HG03575 (cell line): ENCODE data around the gene ART1.
"Not testable (repeated sequence)": the region's sequence is repeated elsewhere in the genome, so short reads cannot be mapped to it uniquely, and the experiment has no call there.

ENCODE experiments used
- ATAC-seq: cut with Tn5 transposase; IDR thresholded peaks from one replicate; pipeline ENCODE4 v1.9.1; 2021; ENCODE audit not compliant: unreplicated experiment, insufficient number of reproducible peaks, low FRiP score; ENCODE audit errors: extremely low read depth

Gene ART1

DNA sequence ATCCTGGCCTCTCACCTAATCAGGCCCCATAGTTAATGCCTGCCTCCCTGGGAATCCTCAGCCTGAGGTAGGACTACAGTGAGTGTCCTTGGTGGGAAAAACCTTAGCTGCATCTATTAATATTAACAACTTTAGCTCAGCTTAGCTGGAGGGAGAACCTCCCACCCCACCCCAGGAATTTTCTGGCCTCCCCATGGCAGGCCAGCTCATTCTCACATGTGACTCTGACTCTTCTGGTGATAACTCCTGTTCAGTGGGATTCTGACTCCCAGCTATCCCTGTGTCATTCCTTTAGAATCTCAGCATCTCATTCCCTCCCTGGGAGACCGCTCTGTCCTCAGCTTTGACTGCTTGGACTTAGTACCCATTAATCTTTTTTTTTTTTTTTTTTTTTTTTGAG is 17.6 kb upstream of the ART1 start:
- ATAC-seq, result no peak

DNA sequence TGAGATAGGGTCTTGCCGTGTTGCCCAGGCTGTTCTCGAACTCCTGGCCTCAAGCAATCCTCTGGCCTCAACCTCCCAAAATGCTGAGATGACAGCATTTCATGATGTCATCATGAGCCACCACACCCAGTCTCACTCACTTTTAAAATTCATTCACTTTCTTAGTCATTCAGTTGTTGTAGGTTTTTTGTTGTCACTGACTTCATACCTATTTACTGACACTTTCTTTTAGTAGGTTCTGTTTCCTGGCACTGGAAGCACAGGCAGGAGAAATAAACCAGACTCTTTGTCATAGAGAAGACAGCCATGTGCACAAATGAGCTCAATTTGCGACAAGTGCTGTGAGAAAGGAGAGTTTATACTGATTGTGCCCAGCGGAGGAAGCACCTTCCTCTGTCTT is 13.6 kb upstream of the ART1 start:
- no peak for ATAC-seq

DNA sequence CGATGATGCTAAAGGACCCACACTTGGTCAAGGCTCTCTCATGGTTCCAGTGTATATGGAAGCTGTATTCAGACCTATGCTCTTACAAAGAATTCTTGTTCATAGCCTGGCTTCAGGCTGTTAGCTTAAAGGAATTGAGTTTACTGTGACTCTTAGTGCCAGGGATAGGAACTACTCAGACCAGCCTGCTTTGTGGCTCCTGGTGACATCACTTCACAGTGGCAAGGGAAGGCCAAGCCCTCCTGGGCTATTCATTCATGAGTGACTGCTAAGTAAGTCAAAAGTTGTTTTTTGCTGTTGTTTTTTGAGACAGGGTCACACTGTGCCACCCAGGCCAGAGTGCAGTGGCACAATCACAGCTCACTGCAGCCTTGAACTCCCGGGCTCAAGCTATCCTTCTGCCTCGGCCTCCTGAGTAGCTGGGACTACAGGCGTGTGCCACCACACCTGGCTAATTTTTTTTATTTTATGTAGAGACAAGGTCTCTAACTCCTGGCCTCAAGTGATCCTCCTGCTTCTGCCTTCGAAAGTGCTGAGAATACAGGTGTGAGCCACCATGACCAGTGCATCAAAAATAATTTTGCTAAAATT is 12.8 kb upstream of the ART1 start:
- no peak for ATAC-seq

DNA sequence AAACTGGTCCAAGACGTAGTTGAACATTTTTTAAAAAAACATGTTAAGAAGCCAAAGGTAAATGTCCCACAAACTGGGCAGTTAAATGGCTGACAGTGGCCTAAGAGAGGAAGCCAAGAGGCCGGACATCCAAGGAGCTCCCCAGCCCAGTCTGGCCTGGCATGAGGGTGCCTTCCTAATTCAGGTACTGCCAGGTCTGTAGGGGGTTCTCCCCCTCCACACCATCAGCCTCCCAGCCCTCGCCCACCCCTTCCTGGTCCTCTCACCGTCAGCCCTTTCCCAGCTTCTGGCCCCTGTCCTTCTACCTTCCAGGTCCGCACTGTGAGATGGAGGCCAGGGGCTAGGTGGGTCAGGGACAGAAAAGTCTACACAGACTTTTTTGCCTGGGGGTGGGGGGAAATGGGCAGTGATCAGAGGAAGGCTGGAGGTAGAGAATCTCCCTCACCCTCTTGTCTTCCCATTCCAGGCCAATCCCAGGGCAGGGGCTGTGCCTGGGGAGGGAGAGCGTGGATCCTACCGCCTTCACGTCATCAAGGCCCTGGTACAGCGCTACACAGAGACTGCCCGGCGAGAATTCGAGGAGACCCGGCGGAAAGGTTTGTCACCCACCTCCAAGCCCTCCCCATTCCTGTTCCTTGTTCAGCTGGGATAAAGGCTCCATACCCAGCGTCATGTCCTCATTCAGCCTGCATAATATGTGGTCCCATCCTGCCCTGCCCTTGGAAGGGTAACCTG is 9.1 kb upstream of the ART1 start:
- no peak for ATAC-seq

DNA sequence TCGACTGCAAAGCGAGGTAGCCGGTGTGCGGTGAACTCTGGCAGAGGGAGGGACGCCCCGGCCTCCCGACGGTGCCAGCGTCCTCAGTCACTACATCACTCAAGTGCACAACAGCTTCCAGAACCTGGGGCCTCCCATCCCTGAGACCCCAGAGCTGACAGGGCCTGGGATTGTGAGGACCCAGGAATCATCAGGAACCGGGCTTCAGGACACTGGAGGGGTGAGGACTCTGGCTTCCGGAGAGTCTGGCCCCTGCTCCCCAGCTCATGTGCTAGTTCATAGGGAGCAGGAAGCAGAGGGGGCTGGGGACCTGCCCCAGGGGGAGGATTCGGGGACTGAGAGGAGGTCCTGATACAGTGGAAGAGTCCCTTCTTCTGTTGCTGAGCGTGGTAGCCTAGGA is 7.7 kb upstream of the ART1 start:
- no peak for ATAC-seq

DNA sequence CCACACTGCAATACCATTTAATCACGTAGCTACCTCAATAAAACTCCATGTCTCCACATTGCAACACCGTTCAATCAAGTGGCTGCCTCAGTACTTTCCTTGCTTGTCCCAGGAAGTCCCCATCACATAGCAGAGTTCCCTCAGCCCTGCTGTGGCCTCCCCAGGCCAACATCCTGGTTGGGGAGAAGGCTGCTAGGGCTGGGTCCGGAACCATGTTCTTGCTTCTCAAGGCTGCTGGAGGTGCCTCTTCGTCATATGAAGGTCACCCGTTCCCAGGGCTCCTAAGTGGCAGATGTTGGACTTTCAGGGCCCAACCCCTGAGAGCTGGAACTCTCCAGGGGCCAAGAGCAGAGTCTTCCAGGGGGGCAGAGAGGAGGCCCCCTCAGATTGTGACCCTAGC is 6.4 kb upstream of the ART1 start:
- no peak for ATAC-seq

DNA sequence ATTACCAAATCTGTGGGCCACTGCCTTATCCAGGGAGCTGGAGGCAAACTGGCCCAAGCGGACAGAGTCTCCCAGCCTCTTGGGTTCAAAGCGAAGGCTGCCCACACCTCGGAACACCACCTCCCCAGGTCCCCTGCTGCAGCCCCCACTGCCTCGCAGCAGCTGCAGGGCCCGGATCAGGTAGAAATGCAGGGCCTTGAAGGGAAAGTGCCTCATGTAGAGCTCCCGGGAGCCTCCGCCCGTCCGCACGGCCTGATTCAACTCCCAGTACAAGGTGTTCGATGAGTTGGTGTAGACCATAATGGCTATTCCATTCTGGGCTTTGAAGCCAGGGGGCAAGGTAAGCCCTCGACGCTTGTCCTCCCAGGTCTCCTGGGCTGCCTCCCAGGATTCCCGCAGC is 5.1 kb upstream of the ART1 start:
- no peak for ATAC-seq

DNA sequence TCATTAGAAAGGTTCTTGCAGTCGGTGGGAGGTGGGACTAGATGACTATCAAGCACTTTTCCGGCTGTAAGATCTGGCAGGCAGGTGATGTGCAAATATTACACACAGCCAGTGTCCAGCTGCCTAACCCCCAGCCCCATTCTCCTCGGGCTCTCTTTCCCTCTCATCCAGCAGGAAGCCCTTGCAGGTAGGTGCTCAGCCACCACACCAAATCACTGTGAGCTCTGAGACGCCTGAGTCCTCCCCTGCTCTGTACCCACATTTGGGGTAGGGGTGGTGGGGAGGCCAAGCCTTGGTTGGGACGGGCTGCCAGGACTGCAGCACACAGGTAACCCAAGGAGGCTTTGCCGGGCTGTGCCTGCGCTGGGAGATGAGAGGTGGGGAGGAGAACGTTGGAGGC is 3.7 kb upstream of the ART1 start:
- ATAC-seq, result no peak

DNA sequence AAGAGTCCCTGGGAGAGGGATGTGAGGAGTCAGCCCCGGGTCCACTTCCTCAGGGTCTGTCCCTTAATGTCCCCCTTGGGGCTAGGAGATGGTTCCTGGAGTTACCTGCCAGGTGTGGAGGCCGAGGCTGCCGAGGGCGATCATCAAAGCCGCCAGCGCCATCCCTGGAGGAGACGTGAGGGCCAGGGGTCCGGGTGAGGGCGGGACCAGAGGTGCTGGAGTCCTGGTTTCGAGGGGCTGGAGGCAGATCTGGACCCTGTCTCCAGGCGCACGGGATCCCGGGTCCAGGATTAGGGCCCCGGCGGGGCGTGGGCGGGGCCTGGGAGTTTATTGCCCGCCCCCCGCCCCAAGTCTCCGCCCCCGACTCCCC is 3.2 kb upstream of the ART1 start, which contains the start of gene ART5:
ART5 (minus strand) TSS at position 292 of the 370 bp plus-strand sequence; CDS start at position 162, 130 bp downstream.
- no peak for ATAC-seq

DNA sequence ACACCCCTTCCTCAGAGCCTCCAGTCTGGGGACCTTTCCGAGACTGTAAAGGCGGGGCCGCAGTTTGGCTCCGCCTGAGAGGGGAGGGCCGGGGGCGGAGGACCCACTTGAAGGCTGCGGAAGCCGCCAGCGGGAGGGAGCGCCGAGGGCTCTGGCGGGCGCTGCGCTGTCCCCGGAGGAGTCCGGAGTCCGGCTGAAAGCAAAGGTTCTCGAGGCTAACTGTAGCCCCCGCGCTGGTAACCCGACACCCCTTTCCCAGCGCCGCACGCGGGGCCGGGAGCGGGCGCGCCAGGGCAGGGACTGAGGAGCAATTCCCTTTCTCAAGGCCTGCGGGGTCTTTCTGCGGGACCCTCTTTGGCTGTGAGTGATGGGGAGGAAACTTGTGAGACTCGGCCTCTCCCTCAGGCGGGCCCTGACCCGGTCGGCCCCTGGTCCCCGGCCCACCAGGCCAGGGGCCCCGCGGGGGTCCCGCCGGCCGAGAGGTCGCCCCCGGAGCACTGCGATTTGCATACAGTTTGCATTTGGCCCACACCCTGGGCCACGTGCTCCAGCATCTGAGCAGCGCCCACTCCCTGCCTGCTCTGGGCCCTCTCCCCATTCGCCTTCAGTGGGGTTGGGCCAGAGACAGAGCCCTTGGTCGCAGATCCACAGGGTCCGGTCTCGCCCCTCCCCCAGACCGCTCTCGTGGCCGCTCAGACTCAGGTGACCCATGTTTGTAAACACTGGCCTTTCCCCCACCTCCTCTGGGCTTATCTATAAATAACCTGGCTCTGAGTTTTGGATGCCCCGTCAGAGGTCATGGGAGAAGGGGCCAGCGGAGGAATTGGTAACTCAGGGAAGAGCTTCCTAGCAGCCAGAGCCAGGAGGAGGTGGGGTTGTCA is 2.6 kb upstream of the ART1 start:
- ATAC-seq, result no peak

DNA sequence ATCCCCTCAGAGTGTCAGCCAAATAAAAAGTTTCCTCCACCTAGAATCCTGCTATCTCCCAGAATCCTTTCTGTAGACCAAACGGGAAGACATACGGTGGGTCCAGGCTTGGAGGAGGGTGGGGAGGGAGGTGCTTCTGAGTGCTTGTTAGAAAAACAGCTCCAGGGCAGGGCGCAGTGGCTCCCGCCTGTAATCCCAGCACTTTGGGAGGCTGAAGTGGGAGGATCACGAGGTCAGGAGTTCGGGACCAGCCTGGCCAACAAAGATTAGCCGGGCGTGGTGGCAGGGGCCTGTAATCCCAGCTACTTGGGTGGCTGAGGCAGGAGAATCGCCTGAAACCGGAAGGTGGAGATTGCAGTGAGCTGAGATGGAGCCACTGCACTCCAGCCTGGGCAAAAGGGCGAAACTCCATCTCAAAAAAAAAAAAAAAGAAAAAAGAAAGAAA is 1.8 kb upstream of the ART1 start:
- not testable (repeated sequence) for ATAC-seq

DNA sequence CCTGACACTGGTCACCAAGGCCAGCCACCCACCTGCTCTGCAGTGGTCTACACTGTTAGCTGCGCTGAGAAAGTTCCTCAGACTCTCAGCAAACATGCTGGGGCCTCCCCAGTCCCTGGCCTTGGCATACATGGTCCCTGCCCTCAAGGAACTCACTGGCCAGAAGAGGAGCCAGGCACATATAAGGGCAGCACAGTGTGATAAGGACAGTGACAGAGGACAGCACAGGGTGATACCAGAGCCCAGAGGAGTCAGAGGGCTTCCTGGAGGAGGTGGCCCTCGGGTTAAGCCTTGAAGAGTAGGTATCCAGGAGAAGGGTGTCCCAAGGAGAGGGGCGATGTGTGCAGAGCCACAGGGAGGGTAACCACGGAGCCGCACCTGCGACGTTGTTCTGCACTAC is 624 bp downstream of the ART1 start:
- ATAC-seq, result no peak

DNA sequence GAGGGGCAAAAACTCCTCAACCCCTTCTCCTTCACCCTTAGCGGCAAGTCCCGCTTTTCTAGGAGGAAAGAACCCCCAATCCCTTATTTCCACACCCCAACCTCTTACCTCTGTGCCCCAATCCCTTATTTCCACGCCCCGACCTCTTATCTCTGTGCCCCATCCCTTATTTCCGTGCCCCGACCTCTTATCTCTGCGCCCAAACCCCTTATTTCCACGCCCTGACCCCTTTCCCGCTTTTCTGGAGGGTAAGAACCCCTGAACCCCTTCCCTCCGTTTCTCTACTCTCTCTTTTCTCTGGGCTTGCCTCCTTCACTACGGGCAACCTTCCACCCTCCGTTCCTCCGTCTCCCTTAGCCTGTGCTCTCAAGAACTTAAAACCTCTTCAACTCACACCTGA is 3.9 kb downstream of the ART1 start:
- ATAC-seq, result not testable (repeated sequence)

DNA sequence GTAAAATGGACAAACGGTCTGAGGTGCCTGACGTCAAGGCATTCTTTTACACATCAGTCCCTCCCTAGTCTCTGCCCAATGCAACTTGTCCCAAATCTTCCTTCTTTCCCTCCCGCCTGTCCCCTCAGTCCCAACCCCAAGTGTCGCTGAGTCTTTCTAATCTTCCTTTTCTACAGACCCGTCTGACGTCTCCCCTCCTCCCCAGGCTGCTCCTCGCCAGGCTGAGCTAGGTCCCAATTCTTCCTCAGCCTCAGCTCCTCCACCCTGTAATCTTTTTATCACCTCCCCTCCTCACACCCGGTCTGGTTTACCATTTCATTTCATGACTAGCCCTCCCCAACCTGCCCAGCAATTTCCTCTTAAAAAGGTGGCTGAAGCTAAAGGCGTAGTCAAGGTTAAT is 4.4 kb downstream of the ART1 start:
- not testable (repeated sequence) for ATAC-seq

DNA sequence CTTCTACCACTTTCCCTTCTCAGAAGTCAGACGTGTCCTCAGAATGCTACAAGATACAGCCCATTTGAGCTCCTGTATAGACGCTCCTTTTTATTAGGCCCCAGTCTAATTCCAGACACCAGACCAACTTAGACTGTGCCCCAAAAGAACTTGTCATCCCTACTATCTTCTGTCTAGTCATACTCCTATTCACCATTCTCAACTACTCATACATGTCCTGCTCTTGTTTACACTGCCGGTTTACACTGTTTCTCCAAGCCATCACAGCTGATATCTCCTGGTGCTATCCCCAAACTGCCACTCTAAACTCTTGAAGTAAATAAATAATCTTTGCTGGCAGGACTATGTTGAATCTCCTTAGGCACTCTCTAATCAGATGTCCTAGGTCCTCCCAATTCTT is 7.6 kb downstream of the ART1 start:
- ATAC-seq, result not testable (repeated sequence)

DNA sequence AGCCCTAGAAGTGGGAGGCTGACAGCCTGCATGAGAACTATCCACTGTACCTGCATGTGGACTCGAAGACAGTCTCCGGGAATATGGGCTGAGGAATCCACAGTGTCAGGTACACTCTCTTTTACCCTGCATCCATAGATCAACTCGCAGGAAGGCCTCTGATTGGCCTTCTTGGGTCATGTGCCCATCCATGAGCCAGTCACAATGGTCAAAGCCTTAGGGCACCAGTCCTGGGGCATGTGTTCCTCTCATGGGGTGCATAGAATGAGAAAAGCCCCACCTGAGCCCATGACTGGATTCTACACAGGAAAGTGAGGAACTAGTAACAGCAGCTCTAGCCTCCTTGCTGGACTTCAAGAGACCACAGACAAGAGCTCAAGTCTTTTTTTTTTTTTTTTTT is 10.6 kb downstream of the ART1 start:
- ATAC-seq, result no peak

DNA sequence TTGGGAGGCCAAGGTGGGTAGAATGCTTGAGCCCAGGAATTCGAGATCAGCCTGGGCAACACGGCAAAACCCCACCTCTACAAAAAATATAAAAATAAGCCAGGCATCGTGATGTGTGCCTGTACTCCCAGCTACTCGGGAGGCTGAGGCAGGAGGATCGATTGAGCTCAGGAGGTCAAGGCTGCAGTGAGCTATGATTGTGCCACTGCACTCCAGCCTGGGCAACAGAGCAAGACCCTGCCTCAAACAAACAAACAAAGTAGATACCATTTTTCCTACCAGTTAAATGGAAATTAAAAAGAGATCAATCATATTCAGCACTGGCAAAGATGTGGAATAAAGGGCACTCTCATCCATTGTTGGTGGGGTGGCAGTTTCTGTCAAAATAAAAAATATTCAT is 12.4 kb downstream of the ART1 start:
- not testable (repeated sequence) for ATAC-seq

DNA sequence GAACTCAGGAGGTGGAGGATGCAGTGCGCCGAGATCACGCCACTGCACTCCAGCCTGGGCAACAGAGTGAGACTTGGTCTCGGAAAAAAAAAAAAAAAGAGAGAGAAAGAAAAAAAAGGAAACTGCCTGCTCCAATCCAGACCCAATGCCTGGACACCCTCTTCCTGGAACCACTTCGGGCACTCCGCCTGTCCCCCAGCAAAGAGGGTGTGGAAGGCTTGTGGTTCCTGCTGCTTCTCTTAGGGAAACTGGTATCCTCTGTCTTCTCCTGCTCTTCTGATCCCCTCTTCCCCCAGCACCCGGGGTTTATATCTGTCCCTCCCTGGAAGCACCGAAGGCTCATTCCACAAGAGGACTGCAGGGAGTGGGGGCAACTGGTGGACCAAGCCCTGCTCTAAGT is 13.3 kb downstream of the ART1 start:
- no peak for ATAC-seq

DNA sequence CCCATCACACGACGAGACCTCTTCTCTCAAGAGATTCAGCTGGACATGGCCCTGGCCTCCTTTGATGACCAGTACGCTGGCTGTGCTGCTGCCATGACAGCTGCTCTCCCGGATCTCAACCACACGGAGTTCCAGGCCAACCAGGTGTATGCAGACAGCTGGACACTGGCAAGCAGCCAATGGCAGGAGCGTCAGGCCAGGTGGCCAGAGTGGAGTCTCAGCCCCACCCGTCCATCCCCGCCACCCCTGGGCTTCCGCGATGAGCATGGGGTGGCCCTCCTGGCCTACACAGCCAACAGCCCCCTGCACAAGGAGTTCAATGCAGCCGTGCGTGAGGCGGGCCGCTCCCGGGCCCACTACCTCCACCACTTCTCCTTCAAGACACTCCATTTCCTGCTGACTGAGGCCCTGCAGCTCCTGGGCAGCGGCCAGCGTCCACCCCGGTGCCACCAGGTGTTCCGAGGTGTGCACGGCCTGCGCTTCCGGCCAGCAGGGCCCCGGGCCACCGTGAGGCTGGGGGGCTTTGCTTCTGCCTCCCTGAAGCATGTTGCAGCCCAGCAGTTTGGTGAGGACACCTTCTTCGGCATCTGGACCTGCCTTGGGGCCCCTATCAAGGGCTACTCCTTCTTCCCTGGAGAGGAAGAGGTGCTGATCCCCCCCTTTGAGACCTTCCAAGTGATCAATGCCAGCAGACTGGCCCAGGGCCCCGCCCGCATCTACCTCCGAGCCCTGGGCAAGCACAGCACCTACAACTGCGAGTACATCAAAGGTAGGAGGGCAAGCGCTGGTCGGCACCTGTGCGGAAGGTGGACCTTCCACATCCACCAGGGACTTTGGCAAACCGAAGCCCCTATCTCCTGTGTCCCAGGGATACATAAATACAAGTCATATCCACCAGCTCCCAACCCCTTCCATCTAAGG is 14.9 kb downstream of the ART1 start:
- no peak for ATAC-seq
